ENCODE measurements around the gene ATP13A3.

DNA sequence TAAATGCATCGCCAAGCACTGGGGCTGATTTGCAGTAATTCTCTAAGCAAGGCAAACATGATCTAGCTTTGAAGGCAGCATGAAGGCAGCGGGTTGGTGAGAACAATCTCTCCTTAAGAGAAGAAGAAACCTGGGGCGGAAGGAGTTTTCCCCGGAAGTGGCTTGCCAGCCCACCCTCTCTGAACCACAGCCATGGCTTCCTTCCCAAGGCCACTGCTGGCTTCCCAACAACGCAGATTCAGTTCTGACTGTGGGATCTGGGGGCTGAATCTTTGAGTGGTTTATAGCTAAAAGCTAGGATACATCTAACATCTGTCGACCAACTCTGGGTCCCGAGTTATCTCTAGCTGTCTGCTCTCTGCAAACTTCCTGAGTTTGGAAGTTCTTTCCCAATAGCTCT lies 131.4 kb downstream of the ATP13A3 start:
- TF ChIP-seq, protein P1, sequence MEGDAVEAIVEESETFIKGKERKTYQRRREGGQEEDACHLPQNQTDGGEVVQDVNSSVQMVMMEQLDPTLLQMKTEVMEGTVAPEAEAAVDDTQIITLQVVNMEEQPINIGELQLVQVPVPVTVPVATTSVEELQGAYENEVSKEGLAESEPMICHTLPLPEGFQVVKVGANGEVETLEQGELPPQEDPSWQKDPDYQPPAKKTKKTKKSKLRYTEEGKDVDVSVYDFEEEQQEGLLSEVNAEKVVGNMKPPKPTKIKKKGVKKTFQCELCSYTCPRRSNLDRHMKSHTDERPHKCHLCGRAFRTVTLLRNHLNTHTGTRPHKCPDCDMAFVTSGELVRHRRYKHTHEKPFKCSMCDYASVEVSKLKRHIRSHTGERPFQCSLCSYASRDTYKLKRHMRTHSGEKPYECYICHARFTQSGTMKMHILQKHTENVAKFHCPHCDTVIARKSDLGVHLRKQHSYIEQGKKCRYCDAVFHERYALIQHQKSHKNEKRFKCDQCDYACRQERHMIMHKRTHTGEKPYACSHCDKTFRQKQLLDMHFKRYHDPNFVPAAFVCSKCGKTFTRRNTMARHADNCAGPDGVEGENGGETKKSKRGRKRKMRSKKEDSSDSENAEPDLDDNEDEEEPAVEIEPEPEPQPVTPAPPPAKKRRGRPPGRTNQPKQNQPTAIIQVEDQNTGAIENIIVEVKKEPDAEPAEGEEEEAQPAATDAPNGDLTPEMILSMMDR (IDR thresholded peaks at IDR 0.05): no peak
- no peak for TF ChIP-seq EZH2 (IDR thresholded peaks at IDR 0.05; ENCODE audit: borderline replicate concordance, insufficient read depth, low read depth, low read length, poor library complexity, severe bottlenecking)

Data from B cell (primary cell).